Lung microvascular endothelial cell (primary cell): ENCODE results near the gene C3orf18. TPM values are rescaled to one million over a fixed set of nuclear protein-coding genes. Genes with fewer than 3 reads are reported as not detected.
"Not testable (repeated sequence)": the region's sequence is repeated elsewhere in the genome, so short reads cannot be mapped to it uniquely, and the experiment has no call there.

Experiments used
- DNase-seq, 2 donors: peaks; one replicate each; pipeline versions ENCODE4 v3.0.0 to v3.0.0-alpha.2; 2010; ENCODE audit warnings: low read depth in 2 of 2
- total RNA-seq: library from RNA; depleted of rRNA; stranded (reverse); fragments of >200 nt; gene quantifications from 2 replicates; pipeline ENCODE4 v1.2.1, GENCODE V29; 2014

Gene C3orf18
- total RNA-seq, 1 donor from 2014 or later = 1.4 TPM

DNA sequence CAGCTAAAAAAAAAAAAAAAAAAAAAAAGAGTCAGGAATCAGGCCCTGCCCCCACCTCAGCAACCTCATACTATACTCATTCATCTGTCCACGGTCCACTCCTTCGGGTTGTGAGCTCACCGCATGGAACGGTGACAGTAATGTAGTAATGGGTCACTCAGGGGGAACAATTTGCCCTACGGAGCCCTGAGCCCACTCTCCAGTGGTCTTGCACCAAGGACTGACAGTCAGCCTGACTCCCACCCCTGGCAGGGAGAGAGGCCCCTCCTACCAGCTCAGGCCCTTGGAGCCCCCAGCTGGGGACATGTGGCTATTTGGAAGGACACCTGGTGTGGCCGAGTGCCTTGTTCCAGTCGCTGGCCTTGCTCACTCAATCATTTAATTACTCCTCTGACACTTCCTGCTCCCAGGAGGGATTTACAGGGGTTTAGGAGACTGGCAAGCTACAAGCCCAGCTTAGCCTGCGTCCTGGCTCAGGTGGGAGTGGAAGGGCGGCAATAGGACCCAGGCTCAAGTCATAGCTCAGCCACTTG lies 44.2 kb downstream of the C3orf18 start:
- DNase-seq = no peak

DNA sequence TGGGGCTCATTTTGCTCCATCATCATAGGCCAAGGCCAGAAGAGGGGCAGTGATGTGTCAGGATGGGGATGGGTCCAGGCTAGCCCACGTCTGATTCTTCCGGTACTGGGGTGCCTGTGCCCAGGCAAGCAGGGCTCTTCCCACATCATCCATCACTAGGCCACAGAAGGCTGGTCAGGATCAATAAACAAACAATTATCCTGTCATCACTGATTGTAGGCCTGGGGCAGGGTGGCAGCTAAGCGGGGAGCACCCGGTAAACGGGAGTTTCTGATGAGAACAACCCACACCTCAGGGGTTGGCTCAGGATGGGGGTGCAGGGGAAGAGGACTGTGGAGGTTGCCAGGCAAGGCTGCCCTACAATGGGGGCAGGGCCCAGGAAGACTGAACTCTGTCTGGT lies 46.0 kb downstream of the C3orf18 start:
- no peak for DNase-seq

DNA sequence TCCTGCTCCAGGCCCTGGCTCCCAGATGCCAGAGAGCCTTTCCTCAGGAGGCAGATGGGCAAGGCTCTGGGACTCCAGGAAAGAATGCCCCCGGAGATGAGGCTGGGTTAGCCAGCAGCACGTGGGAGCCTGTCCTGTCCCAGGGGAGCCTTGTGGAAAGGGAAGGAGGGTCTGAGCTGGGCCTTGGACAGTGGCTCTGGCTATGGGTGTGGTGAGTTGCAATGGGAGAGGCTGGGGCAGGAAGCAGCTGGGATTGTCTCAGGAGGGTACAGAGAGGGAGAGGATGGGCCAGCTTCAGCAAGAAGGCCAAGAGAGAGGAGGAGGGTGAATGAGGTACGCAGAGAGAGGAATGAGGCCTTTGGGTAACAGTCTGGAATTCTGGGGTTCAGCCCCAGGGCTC lies 46.7 kb downstream of the C3orf18 start:
- DNase-seq = no peak

DNA sequence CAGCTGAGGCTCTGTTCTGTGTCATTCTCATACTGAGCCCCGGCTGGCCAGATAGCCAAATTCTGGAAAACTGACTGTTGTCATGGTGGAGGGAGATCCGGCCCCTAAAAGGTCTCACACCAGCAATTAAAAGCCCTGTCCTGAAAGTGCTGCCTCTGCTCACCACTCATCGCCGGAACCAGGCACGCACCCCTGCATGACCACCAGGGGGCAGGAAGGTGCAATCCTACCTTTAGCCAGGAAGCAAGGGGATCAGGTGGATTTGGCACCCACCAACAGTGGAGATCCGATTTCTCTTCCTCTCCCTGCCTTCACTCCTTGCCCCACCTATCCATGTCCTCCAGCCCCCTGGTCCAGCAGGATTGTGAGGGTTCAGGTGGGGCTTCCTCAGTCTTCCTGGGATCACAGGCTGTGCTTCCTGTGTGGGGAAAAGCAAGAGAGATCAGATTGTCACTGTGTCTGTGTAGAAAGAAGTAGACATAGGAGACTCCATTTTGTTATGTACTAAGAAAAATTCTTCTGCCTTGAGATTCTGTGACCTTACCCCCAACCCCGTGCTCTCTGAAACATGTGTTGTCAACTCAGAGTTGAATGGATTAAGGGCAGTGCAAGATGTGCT lies 48.0 kb downstream of the C3orf18 start:
- DNase-seq = peak; percentile 42 to 61

DNA sequence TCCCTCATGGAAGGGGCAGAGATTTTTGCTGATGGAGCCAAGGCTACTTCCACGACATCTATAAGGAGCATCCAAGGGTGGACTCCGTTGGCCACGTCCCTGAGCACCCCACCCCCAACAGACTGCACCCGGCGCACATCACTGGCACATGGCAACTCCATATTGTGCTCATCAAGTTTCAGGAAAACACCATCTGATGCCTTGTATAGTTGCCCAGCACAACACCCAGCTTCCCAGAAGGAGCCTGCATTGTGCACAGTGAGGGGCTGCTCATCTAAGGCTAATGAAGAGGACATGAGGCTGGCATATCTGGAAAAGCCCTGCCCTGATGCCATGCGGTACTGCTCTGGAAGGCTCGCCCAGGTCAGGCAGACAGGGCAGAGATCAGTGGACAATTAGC lies 49.1 kb downstream of the C3orf18 start:
- no peak for DNase-seq

DNA sequence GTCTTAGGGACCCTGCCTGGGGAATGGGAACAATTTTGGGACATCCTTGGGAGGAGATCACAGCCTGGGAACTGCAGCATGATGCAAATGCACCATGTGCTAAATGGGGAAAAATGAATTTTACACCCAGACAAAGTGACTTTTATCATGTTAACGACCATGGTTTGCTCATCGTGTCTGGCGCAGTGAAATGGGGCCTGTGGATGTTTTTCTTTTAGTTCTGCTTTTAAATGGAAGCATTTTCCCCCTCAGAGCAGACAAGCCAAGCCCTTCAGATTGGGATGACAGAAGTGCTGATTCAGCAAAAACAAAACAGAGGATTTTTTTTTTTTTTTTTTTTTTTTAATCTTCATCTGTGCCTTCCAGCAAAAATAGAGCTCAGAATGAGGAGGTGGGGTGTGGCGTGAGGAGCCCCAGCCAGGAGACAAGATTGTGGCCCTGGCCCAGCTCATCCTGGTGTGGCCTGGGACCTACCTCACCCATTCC lies 49.8 kb downstream of the C3orf18 start:
- DNase-seq = no peak

DNA sequence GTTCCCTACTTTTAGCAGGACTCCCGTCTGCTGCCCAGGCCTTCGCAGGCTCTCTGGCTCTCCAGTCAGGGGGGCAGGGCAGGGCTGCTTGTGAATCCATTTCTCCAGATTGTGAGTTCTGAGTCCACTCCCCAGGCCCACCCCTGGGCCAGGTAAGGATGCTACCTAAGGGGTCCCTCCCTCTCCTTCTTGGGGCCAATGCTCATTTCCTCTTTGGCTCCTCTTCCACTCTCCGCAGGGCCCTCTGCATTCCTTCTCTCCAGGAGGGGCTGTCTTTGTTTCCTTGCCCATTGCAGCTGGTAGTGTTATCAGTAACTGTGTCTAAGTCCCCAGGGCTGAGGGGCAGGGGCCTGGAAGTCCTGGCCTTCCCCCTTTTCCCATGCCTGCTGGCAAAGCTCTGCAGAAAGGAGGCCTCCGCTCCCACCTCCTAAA lies 51.1 kb downstream of the C3orf18 start:
- DNase-seq = no peak

DNA sequence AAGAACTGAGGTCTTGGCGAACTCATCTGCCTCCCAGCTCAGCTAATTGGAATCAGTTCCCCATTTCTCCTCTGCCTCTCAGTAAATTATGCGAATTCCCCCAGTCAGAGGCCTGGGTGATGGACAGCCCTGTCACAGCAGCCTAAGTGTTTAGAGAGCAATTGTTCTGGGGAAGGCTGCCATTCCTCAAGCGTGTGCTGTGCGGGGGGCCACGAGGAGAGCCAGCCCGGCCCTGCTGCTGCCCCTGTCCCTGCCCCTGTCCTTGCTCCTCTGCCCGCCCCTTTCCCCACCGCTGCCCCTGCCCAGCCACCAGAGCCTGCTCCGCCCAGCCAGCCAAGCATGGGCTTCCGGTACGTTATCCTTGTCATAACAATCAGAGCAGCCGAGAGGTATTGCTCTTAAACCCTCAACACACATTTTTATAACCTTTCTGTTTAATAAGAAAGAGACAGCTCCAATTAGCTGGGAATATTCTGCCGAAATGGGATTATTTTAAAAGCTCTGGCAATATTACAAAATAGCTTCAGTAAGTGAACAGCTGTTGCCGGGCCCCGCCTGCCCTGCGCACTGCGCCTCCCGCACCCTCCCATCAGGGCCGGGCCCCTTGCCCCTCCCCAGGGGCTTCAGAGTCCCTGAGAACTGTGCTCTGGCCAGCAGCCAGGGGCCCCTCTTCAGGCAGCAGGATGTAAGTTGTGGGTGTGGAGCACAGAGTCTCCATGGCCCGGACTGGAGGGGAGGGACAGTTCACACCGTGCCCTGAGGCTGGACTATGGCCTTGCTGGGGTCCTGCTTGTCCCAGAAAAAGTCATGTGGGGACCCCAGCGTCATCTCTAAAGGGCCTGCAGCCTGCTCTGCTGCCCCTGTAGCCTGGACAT lies 51.7 kb downstream of the C3orf18 start:
- DNase-seq = peak; percentile 21 to 39

DNA sequence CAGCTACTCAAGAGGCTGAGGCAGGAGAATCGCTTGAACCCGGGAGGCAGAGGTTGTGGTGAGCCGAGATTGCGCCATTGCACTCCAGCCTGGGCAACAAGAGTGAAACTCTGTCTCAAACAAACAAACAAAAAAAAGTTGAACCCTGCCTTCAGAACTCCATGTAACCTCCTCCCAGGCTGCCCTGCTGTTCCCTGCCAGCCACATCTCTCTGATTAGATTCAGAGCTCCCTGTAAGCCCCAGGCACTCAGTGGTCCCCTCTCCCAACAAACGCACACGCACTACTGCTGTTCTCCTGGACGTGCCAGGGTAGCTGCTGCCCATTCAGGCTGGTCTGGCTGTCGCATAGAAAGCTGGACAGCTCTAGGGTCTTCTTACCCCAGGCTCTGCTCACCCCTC lies 54.6 kb downstream of the C3orf18 start:
- not testable (repeated sequence) for DNase-seq

DNA sequence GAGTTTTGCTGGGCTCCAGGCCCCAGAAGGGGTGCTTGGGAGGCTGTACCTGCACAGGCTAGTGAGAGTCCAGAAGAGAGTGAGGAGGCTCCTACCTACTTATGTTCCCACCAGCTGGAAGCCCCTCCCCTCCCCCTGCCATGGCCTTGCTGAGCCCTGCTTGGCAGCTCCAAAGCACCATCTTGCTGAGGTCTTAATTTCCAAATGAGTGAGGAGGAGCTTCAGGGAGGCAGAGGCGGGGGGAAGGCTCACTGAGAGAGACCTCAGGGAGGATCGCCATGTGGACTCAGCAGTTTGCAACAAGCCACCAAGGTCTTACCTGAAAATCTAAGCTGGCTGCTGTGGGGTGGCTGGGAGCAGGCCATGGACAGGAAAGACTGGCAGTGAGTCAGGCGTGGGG lies 55.4 kb downstream of the C3orf18 start:
- no peak for DNase-seq

DNA sequence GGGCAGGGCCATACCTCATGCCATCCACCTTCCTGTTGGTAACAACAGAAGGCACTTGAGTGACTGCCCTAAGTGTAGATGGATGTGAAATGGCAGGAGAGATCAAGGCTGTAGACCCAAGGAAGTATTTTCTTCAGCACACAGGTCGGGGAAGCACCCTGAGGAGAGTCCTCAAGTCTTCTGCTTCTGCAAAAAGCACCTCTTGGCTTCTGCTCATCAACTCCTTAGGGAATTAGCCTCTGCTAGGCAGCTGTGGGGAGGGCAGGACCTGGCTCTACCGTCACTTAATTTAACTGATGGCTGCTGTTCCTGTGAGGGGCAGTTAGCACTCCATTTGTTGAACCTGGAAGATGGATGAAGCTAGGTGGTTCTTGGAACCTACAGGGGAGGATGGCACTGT lies 57.2 kb downstream of the C3orf18 start:
- DNase-seq = no peak

DNA sequence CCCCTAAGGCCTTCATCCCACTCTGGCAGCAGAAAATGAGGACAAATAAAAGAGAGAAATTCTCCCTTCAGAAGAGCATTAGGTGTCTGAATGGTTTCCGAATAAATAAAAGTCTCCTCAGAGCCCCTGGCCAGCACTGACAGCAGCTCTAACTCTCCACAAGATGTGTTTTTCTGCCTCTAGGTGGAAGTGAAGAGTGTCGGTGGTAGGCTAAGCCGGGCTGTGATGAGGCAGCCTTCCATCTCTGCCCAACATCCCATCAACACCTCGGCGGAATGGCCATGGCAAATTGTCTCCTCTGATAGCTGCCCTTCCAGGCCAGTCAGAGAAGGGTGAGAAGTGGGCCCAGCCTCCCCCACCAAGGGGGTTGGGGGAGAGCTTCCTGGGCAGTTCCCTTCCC lies 57.8 kb downstream of the C3orf18 start:
- DNase-seq = no peak

DNA sequence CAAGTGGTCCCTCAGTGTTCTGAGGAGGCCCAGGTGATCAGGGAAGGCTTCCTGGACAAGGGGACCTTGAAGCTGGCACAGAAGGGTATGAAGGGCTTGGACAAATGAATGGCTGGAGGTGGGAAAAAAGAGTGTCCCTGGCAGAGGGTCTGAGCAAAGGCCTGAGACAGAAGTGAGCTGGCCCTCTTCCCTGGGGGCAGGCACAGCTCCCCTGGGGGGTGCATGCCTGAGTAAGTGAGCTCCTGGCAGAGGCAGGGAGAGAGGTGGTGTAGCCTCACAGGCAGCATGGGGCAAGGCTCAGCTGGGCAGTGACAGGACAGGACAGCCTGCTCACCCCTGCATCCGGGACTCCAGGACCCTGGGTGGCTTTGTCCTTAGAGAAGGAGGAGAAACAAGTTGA lies 58.7 kb downstream of the C3orf18 start:
- DNase-seq = no peak

Other genes with a start within 250 kb of the C3orf18 start
- 404 and 600 TPM in 2 replicates for gene HYAL2, start 245.0 kb downstream of the C3orf18 start, total RNA-seq
- 21.4 and 22.8 TPM in 2 replicates for gene TUSC2, start 239.5 kb downstream of the C3orf18 start, total RNA-seq
- 12.0 and 20.6 TPM in 2 replicates for gene RASSF1, start 226.9 kb downstream of the C3orf18 start, total RNA-seq
- gene ZMYND10, start 222.0 kb downstream of the C3orf18 start, total RNA-seq = 0.20 and 0.22 TPM in 2 replicates
- gene NPRL2, start 217.0 kb downstream of the C3orf18 start, total RNA-seq = 12.0 and 17.3 TPM in 2 replicates
- 15.5 and 21.6 TPM in 2 replicates for gene CYB561D2, start 216.9 kb downstream of the C3orf18 start, total RNA-seq
- gene TMEM115, start 208.2 kb downstream of the C3orf18 start, total RNA-seq = 27.7 and 44.4 TPM in 2 replicates
- under 0.01 TPM in 1 of 2 replicates, not detected in the other for gene CACNA2D2, start 64.1 kb downstream of the C3orf18 start, total RNA-seq
- 2.6 and 2.8 TPM in 2 replicates for gene HEMK1, start 1.8 kb upstream of the C3orf18 start, total RNA-seq
- gene CISH, start 44.0 kb upstream of the C3orf18 start, total RNA-seq = 0.20 and 0.22 TPM in 2 replicates
- 2.6 and 7.0 TPM in 2 replicates for gene MAPKAPK3, start 49.4 kb upstream of the C3orf18 start, total RNA-seq
- gene DOCK3, start 107.2 kb upstream of the C3orf18 start, total RNA-seq = under 0.01 TPM in 1 of 2 replicates, not detected in the other